22Rv1 (cell line): ENCODE data around the gene KLHL11.
"Not testable (repeated sequence)": the region's sequence is repeated elsewhere in the genome, so short reads cannot be mapped to it uniquely, and the experiment has no call there.

Experiments
- H3K27ac ChIP-seq: fragments of 450-650 bp; 2 replicates; pipeline ENCODE4 v1.5.1; 2017
- CTCF ChIP-seq: fragments of 450-650 bp; IDR thresholded peaks from 2 replicates; pipeline ENCODE4 v1.5.1; 2017; ENCODE audit warnings: mild to moderate bottlenecking
- ZFX ChIP-seq: fragments of 450-650 bp; IDR thresholded peaks from 2 replicates; pipeline ENCODE4 v1.6.1; 2017; ENCODE audit warnings: antibody characterized with exemption, borderline replicate concordance

The KLHL11 gene

GRCh38 chr17:41849251-41849990 is 15.8 kb downstream of the KLHL11 start:
- no peak for TF ChIP-seq ZFX
- no peak overlapping the region for H3K27ac ChIP-seq

GRCh38 chr17:41848788-41849187 is 16.4 kb downstream of the KLHL11 start:
- TF ChIP-seq CTCF: no peak
- no peak for TF ChIP-seq ZFX
- no peak overlapping the region for H3K27ac ChIP-seq

- TF ChIP-seq ZFX: no peak
- no peak for TF ChIP-seq CTCF
- H3K27ac ChIP-seq: no peak overlapping the region
Measured at GRCh38 chr17:41844971-41845370, 20.3 kb downstream of the KLHL11 start.

- H3K27ac ChIP-seq: not testable (repeated sequence)
Measured at GRCh38 chr17:41840781-41841180, 24.4 kb downstream of the KLHL11 start.

GRCh38 chr17:41839448-41839847 is 25.8 kb downstream of the KLHL11 start:
- H3K27ac ChIP-seq: not testable (repeated sequence)

- no peak for TF ChIP-seq CTCF
- TF ChIP-seq ZFX: no peak
- H3K27ac ChIP-seq: no peak within 1 kb of the TSS
Measured at GRCh38 chr17:41837761-41838538, 27.3 kb downstream of the KLHL11 start, which contains the start of gene KLHL10. Gene KLHL10 (plus strand): TSS chr17:41837825. CDS start chr17:41837933, 108 bp downstream.

- no peak overlapping the region for H3K27ac ChIP-seq
- no peak for TF ChIP-seq ZFX
- no peak for TF ChIP-seq CTCF
Measured at GRCh38 chr17:41836550-41837196, 28.6 kb downstream of the KLHL11 start.

GRCh38 chr17:41835800-41836549 is 29.2 kb downstream of the KLHL11 start, which contains the start of gene NT5C3B:
Gene NT5C3B (minus strand): TSS chr17:41836232. CDS start chr17:41836193, 39 bp downstream.
- peak within 1 kb of the TSS; percentile 43 for H3K27ac ChIP-seq
- no peak for TF ChIP-seq ZFX
- TF ChIP-seq CTCF: no peak
